Measurements from ENCODE around the gene SOX2. TPM values are rescaled to one million over a fixed set of nuclear protein-coding genes. Genes with fewer than 3 reads are reported as not detected.

SOX2 gene
- total RNA-seq, 2 experiments from 2014 or later, result not detected

GRCh38 chr3:181701096-181701495 lies 10.6 kb upstream of the SOX2 start:
- H3K9me3 Mint-ChIP-seq, result peaks cover 7% of the 10 kb centered on the region
- Histone ChIP-seq H3K27ac (ENCODE audit: low read depth in 1 of 2, low read length in 2 of 2) (no peak overlapping the region), H3K36me3 (ENCODE audit: insufficient read depth, low read length) (no peaks in the 10 kb centered on the region), H3K27me3 (ENCODE audit: control insufficient read depth in 1 of 2, insufficient read depth in 2 of 2, low read length in 2 of 2) (peaks cover 72 to 91% of the 10 kb centered on the region in 2 experiments), H3K4me3 (ENCODE audit: low read length) (no peak overlapping the region), H3K9me3 (ENCODE audit: control insufficient read depth in 1 of 2, insufficient read depth in 1 of 2, low read length in 2 of 2) (peaks cover 18 to 27% of the 10 kb centered on the region in 2 experiments), H3K4me1 (ENCODE audit: insufficient read depth, low read length) (peaks cover 21% of the 10 kb centered on the region)
- TF ChIP-seq, protein P1, sequence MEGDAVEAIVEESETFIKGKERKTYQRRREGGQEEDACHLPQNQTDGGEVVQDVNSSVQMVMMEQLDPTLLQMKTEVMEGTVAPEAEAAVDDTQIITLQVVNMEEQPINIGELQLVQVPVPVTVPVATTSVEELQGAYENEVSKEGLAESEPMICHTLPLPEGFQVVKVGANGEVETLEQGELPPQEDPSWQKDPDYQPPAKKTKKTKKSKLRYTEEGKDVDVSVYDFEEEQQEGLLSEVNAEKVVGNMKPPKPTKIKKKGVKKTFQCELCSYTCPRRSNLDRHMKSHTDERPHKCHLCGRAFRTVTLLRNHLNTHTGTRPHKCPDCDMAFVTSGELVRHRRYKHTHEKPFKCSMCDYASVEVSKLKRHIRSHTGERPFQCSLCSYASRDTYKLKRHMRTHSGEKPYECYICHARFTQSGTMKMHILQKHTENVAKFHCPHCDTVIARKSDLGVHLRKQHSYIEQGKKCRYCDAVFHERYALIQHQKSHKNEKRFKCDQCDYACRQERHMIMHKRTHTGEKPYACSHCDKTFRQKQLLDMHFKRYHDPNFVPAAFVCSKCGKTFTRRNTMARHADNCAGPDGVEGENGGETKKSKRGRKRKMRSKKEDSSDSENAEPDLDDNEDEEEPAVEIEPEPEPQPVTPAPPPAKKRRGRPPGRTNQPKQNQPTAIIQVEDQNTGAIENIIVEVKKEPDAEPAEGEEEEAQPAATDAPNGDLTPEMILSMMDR (IDR thresholded peaks at IDR 0.05), result no peak
- H3K27ac Mint-ChIP-seq, result no peak overlapping the region
- CTCF ChIA-PET, result interaction anchor here (1.1 kb wide), 2 partner anchors 8 to 12 kb away, joined by 3 to 4 read pairs; no protein-coding TSS in a partner anchor
- peaks cover 97% of the 10 kb centered on the region for H3K27me3 Mint-ChIP-seq
- H3K36me3 Mint-ChIP-seq (ENCODE audit: low read depth), result no peaks in the 10 kb centered on the region
- DNase-seq (no peak), ATAC-seq (ENCODE audit: poor library complexity) (no peak)
- POLR2A ChIA-PET, result no interaction called here
- intact Hi-C loops (cut with DNase I, micrococcal nuclease), result no loop called here
- no peak overlapping the region for H3K4me3 Mint-ChIP-seq
- peaks cover 31% of the 10 kb centered on the region for H3K4me1 Mint-ChIP-seq (ENCODE audit: low read depth)

GRCh38 chr3:181703601-181704420 lies 7.9 kb upstream of the SOX2 start:
- Histone ChIP-seq H3K4me1 (ENCODE audit: insufficient read depth, low read length) (peaks cover 19% of the 10 kb centered on the region), H3K27me3 (ENCODE audit: control insufficient read depth in 1 of 2, insufficient read depth in 2 of 2, low read length in 2 of 2) (peaks cover 69 to 92% of the 10 kb centered on the region in 2 experiments), H3K27ac (ENCODE audit: low read depth in 1 of 2, low read length in 2 of 2) (no peak overlapping the region), H3K4me3 (ENCODE audit: low read length) (no peak overlapping the region), H3K36me3 (ENCODE audit: insufficient read depth, low read length) (no peaks in the 10 kb centered on the region), H3K9me3 (ENCODE audit: control insufficient read depth in 1 of 2, insufficient read depth in 1 of 2, low read length in 2 of 2) (peaks cover 18 to 24% of the 10 kb centered on the region in 2 experiments)
- peaks cover 5% of the 10 kb centered on the region for H3K9me3 Mint-ChIP-seq
- peaks cover 25% of the 10 kb centered on the region for H3K4me1 Mint-ChIP-seq (ENCODE audit: low read depth)
- ChIA-PET POLR2A (no interaction called here), CTCF (no interaction called here)
- no peak for DNase-seq
- no peak overlapping the region for H3K4me3 Mint-ChIP-seq
- intact Hi-C loops (cut with DNase I, micrococcal nuclease), result no loop called here
- no peaks in the 10 kb centered on the region for H3K36me3 Mint-ChIP-seq (ENCODE audit: low read depth)
- H3K27ac Mint-ChIP-seq, result no peak overlapping the region
- peaks cover 70% of the 10 kb centered on the region for H3K27me3 Mint-ChIP-seq
- ATAC-seq (ENCODE audit: poor library complexity), result no peak
- TF ChIP-seq, protein P1 (IDR thresholded peaks at IDR 0.05), result no peak

DNA sequence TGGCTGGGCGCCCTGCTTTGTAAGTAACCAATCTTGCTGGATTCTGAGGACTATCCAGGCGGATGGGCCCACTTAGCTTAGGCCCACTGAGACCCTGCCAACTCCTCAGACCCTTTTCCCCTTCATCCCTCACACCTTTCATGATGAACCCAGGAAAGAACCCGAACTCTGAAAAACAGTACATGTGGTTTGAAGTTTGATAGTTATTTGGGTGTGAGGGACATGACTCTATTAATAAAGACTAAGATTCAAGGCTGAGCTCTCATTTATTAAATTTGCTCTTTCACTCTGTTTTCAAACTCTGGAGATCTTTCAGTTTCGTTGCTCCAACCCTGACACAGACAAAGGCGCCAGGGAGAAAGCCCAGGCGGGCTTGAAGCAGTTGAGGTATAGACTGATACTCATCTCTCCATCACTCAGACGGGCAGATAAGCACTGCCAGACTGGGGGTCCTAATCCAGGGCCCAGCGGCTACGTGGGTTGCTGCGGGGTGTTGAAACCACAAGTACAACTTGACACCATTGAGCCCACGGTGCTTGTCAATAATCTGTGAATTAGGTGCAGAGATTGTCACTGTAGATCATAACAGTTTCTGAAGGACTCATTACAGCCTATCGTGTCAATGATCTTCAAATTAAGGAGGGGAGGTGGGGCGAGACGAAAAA lies 7.2 kb upstream of the SOX2 start:
- no peak for ATAC-seq (ENCODE audit: poor library complexity)
- Mint-ChIP-seq H3K27ac (no peak overlapping the region), H3K27me3 (peaks cover 62% of the 10 kb centered on the region), H3K4me3 (peak overlapping the region; percentile 28), H3K9me3 (peaks cover 5% of the 10 kb centered on the region), H3K4me1 (ENCODE audit: low read depth) (peaks cover 27% of the 10 kb centered on the region), H3K36me3 (ENCODE audit: low read depth) (no peaks in the 10 kb centered on the region)
- POLR2A ChIA-PET, result no interaction called here
- TF ChIP-seq, protein P1 (IDR thresholded peaks at IDR 0.05), result no peak
- Histone ChIP-seq H3K9me3 (ENCODE audit: control insufficient read depth in 1 of 2, insufficient read depth in 1 of 2, low read length in 2 of 2) (peaks cover 18 to 24% of the 10 kb centered on the region in 2 experiments), H3K4me1 (ENCODE audit: insufficient read depth, low read length) (peaks cover 19% of the 10 kb centered on the region), H3K4me3 (ENCODE audit: low read length) (no peak overlapping the region), H3K27ac (ENCODE audit: low read depth in 1 of 2, low read length in 2 of 2) (no peak overlapping the region), H3K36me3 (ENCODE audit: insufficient read depth, low read length) (no peaks in the 10 kb centered on the region), H3K27me3 (ENCODE audit: control insufficient read depth in 1 of 2, insufficient read depth in 2 of 2, low read length in 2 of 2) (peaks cover 66 to 98% of the 10 kb centered on the region in 2 experiments)
- DNase-seq, result no peak
- CTCF ChIA-PET, result no interaction called here
- intact Hi-C loops (cut with DNase I, micrococcal nuclease), result no loop called here
